HG02840 (cell line): ENCODE results near the gene EPPIN.

Source experiments
- ATAC-seq: cut with Tn5 transposase; IDR thresholded peaks from one replicate; pipeline ENCODE4 v1.9.1; 2021; ENCODE audit warnings: mild to moderate bottlenecking, moderate library complexity, moderate number of reproducible peaks; ENCODE audit not compliant: unreplicated experiment, low FRiP score

EPPIN gene

GRCh38 chr20:45539382-45539781 lies 7.8 kb downstream of the EPPIN start, which contains the start of gene WFDC6:
TSS of gene WFDC6 (minus strand) at chr20:45539482. CDS start at chr20:45539407, 75 bp downstream.
- no peak for ATAC-seq

GRCh38 chr20:45538209-45538799 lies 8.9 kb downstream of the EPPIN start:
- no peak for ATAC-seq

GRCh38 chr20:45527294-45527693 lies 19.9 kb downstream of the EPPIN start:
- ATAC-seq, result no peak

DNA sequence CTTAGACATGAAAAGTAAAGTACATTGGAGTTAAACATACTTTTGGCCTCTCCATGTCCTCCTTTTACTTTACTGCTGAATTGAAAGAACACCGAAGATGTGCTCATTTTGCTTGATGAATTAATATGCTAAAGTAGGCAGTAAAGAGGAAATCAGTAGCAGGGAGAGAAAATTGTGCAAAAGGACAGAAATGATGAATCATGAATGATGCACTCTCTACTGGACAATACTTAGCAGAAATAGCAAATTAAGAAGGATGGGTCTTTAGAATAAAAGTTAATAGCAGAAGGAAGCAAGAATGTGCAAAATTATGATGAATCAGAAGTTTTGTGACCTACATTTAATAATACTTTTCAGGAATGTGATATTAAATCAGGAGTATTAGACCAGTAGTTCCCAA lies 23.4 kb downstream of the EPPIN start:
- ATAC-seq, result no peak

DNA sequence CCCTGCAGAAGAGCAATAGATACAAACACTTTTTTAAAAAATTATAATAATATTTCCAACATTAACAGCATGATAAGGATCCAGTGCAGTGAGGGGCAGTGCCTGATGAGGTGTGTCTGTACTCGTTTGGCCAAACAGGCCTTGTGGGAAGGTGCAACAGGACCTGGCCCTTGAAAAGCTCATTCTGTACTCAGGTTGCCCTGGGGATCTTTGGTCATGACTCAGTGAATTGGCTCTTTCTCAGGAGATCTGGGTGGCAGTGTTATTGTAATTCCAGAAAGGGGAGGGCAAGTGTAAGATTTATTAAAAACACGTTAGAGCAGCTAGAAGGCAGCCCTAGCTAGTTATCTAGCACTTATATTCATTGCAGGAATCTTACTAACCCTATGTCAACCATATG lies 28.9 kb downstream of the EPPIN start:
- ATAC-seq, result no peak

DNA sequence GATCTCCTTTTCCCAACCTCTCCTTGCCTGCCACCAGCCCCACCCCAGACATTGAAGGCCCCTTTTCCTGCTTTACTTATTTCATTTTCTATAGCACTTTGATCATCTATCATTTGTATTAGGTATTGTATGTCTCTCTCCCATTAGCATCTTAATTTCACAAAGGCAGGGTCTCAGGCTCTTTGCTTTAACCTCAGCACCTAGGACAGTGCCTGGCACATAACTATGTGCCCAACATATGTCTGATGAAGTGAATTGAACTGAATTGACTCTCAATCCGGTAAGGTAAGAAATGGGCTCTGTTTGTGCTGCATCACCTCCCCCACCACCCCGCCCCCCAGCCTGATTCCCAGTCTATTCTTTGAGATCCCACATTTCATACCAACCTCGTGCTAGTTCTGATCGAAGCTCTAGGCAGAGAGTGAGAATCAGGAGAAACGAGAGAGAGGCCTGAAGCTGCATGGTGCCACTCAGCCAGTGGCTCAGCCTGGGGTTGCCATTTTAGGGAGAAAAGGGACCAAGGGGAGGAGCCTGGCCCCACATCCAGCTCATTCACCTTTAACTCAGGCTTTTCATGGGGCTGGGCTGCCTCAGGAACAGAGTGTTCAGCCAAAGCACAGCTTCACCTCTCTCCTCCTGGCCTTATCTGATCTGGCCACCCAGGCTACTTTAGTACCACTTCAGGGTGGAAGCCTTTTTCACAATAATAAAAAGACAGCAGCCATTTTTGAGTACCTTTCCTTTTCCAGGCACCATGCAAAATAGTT lies 31.9 kb downstream of the EPPIN start, which contains the start of gene SPINT3:
Gene SPINT3, minus strand, starts transcription at position 476 of the 767 bp plus-strand sequence. Its CDS starts 14 bp downstream, at position 462.
- ATAC-seq, result no peak

DNA sequence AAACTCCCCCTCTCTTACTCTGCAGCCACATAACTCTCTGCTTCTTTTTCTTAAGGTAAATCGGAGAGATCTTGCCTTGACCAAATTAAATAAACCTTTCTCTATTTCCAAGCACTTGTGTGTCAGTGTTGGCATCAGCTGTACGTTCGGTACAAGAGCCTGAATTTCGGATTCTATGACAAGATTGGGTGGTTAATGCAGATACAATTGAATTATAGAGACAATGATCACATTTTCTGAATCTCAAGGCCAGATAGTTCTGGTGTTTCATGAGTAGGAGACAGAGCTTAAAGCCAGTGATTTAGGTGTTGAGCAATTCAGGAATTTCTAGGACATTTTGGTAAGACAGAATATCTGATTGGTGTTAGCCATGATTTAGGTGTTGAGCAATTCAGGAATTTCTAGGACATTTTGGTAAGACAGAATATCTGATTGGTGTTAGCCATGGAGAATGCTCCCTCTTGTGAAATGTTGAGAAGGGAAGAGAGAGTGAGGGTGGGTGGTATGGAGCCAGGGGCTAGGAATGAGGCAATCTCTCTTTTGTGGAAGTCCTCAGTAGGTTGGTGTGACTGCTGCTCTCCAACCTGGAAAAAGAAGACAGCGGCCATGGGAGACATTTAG lies 36.8 kb downstream of the EPPIN start:
- ATAC-seq, result no peak

DNA sequence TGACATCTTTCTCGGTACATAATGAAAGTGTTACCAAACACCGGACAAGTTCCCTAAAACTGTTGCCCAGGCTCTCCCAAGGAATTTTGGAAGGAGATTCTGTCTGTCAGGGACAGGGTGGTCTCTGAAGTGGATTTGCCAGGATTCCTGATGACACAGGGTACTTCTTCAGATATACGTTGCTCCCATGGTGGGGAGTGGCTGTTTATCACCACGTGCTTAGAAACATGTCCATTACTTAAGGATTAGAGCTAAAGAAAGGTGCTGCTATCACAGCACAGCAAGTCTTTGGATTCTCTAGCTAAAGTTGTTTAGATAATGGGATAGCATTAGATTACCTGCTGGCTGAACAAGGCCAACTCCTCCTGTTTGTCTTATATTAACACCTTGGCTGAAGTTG lies 38.1 kb downstream of the EPPIN start:
- ATAC-seq, result no peak

- ATAC-seq, result no peak
Measured at GRCh38 chr20:45508068-45508886, 38.9 kb downstream of the EPPIN start.

DNA sequence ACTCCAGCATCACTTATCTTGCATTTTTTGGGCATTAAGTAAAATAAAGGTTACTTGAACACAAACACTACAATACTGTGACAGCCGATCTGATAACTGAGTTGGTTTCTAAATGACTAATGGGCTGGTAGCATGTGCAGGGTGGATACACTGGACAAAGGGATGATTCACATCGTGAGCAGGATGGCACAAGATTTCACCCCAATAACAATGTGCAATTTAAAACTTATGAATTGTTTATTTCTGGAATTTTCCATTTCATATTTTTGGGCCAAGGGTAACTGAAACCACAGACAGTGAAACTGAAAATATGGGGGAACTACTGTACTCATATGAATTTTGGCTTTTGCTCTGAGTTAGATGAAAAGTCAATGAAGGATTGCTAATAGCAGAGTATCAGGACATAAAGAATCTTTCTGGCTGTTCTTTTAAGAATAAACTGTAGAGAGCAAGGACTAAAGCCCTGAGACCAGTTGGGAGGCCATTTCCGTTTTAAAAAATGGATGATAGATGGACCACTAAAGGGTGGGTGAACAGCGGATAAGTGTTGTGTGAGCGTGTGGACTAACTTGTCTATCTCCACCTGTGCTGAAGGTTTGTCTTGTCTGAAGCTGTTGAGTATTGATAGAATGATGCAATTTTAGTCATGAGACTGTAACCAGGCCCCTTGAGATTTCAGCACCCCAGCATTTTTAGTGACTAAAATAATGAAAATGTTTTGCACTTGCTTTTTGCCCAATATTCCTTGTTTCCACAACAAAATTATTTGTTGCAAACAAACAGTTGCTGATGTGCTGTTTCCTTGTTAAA lies 40.0 kb downstream of the EPPIN start:
- no peak for ATAC-seq

DNA sequence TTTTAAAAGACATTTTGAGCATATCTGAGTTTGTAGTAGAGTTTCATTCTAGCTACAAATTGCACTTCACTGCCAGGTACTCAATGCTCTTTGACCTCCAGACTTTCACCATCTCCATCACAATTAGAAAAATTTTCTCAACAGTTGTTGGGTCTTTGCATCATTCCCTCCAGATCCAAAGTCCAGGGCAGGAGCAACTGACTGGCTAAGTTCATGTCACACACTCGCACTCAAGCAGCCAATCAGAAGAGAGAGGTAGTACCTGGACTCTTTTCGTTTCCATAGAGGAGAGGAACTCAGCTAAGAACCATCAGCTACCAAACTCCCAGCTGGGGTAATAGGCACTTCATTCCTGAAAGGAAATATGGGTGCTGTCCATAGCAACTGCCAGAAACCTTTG lies 40.8 kb downstream of the EPPIN start:
- no peak for ATAC-seq

GRCh38 chr20:45503403-45503802 lies 43.8 kb downstream of the EPPIN start:
- ATAC-seq, result no peak

DNA sequence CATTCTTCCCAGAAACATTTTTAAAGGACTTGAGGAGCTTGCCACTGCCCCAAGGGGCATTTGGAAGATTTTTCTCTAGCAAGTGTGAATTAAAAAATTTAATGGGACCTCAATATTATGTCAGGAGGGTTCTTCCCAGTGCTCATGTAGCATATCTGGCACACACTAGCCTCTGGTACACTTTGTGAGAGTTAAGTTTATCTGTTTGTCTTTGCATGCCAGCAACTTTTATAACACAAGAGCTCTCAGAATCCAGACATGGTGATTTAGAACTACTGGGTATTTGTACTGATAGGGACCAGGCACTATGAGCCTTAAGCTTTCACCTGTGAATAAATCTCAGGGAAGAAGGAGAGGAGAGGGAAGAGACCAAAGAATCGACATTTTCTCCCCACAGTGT lies 44.6 kb downstream of the EPPIN start:
- no peak for ATAC-seq

DNA sequence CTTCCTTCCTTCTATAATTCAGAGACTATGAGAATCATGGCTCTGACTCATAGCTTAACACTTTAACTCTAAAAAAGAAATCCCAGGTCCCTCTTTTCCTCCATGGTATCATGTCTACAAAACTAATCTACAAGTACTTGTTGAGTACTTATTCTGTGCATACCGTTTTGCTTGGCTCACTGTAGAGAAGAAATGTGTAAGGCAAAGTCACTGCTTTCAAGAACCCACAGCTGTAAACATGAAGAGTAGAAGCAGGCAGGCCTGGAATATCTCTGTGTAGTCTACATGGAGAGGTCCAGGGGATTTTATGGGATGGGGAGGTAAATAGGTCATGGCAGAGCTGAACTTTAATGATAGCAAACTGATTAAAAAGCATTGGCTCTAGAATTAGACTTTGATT lies 45.6 kb downstream of the EPPIN start:
- ATAC-seq, result no peak

DNA sequence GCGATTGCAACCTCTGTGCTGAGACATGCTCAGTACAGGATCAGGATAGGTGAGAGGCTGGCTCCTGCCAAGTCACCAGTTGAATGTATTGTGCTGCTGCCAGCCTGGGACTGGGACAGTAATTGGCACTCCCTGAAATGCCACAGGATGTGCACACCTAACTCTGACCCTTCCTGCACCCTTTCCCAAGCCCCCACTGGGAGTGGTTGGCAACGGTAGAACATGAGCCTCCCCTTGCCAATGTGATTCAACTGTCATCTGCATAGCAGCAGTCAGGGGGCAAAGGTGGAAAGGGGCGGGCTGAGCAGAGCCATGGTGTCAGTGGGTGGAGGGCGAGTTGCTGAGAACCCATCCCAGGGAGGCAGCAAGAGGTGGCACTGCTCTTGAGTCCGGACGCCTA lies 47.2 kb downstream of the EPPIN start:
- ATAC-seq, result no peak

DNA sequence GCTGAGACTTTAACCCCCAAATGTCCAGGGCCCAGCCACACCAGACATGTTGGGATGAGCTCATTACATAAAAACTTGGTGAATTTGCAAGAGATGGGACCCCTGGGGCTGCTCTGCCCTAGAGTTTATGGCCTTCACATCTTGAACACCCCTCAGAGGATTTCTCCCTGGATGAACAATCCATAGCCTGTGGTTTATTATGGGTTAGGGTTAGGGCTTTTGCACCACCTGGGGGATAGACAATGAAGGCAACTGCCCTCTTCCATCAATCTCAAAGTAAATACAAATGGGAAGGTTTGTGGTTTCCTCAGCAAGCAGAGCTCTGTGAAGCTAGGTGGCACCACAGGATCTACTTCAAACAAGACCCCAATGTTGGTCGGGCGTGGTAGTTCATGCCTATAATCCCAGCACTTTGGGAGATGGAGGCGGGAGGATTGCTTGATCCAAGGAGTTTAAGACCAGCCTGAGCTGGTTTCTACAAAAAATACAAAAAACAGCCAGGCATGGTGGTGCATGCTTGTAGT lies 49.2 kb downstream of the EPPIN start:
- no peak for ATAC-seq

DNA sequence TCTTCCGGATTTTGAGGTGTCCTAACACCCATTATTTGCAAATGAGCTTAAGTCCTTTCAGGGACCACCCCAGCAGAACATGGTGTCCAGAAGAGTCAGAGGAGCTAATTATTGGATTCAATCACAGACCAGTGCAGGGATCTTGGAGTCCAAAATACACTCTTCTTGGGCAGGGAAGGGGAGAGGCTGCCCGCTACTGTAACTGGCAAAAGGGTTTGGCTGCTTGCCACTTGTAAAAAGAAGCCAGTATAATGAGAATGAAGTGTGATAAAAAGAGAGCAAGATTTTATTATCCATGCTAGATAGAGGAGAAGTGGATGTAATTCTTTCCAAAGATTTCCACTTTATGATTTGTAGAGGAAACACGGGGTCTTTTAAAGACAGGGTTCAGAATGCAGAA lies 51.0 kb downstream of the EPPIN start:
- ATAC-seq, result no peak

DNA sequence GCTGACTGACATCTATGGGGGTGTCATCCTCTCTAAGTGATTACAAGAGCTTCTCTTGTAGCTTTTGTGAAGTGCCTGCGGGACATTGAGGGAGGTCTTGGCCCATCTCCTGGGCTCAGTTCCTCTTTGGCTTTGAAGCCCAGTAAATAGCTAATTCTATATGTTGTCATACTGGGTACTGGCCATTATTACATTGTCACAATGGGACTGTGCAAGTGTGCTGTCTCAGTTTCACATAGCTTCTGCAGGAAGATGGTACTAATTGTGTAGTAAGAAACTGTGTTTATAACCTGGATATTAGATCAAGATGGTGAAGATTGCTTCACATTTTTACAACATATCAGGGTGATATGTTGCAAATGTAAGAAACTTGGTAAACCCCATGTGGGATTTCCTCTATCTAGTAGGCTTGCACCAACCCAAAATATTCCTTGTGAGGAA lies 51.7 kb downstream of the EPPIN start:
- ATAC-seq, result no peak
